Transverse colon (tissue), 4 donors: Measurements from ENCODE around the gene HDAC8. TPM values are rescaled to one million over a fixed set of nuclear protein-coding genes. Genes with fewer than 3 reads are reported as not detected.

ENCODE experiments used
- DNase-seq: peaks from one replicate; pipeline ENCODE4 v3.0.0-alpha.2; 2019
- H3K27ac ChIP-seq, 4 donors: fragments of 200-600 bp; sonication (generic); 2 replicates each; pipeline ENCODE4 v1.5.1; 2016 to 2018; ENCODE audit warnings: inconsistent platforms in 4 of 4
- H3K27me3 ChIP-seq: fragments of 200-600 bp; sonication (generic); 2 replicates; pipeline ENCODE4 v1.5.1; 2017; ENCODE audit warnings: inconsistent platforms
- H3K36me3 ChIP-seq, 4 donors: fragments of 200-600 bp; sonication (generic); 2 replicates each; pipeline ENCODE4 v1.5.1; 2017 to 2019; ENCODE audit warnings: inconsistent platforms in 4 of 4
- H3K4me1 ChIP-seq, 4 donors: fragments of 200-600 bp; sonication (generic); 2 replicates each; pipeline ENCODE4 v1.5.1; 2017 to 2020; ENCODE audit warnings: inconsistent platforms in 4 of 4
- H3K4me3 ChIP-seq, 4 donors: fragments of 200-600 bp; sonication (generic); 1 replicate in 1 of 4; 2 replicates in 3 of 4; pipeline versions ENCODE4 v1.5.1 to v1.6.1; 2017 to 2019; ENCODE audit warnings: inconsistent platforms in 4 of 4
- H3K9me3 ChIP-seq, 2 donors: fragments of 200-600 bp; sonication (generic); 2 replicates each; pipeline ENCODE4 v1.5.1; 2017 to 2019; ENCODE audit warnings: inconsistent platforms in 2 of 2
- CTCF ChIP-seq, 5 experiments: fragments of 200-600 bp in 3 of 5; fragments of 450-650 bp in 2 of 5; sonication (generic) in 3 of 5; IDR thresholded peaks; 1 replicate in 2 of 5; 2 replicates in 3 of 5; pipeline ENCODE4 v1.5.1; 2016 to 2017; ENCODE audit warnings: antibody characterized with exemption in 5 of 5, inconsistent platforms in 3 of 5, mild to moderate bottlenecking in 2 of 5, moderate library complexity in 1 of 5
- EP300 ChIP-seq: sonication (generic); formaldehyde crosslinking; IDR thresholded peaks from one replicate; pipeline ENCODE4 v1.6.1; 2017; ENCODE audit warnings: antibody characterized with exemption, low read depth
- POLR2A ChIP-seq: fragments of 450-650 bp; IDR thresholded peaks from one replicate; pipeline ENCODE4 v1.6.1; 2016; ENCODE audit warnings: antibody characterized with exemption, mild to moderate bottlenecking, moderate library complexity
- POLR2AphosphoS5 ChIP-seq, 3 donors: sonication (generic); formaldehyde crosslinking; IDR thresholded peaks; one replicate each; pipeline ENCODE4 v1.6.1; 2016; ENCODE audit warnings: antibody characterized with exemption in 3 of 3
- WGBS, 2 donors: methylation state at CpG; one replicate each; pipeline ENCODE4 v1.1.5; 2018; ENCODE audit warnings: low coverage in 1 of 2; 5-methylcytosine and 5-hydroxymethylcytosine counted together
- in situ Hi-C, 4 donors: fragments of 200-750 bp; cut with MboI; loops; one replicate each; pipeline versions ENCODE4 v1.15.0 to v1.15.1; 2017; ENCODE audit warnings: low sequenced_read_pairs in 3 of 4, low pct_ligation_motif_present in 1 of 4, low pct_unique_long_range_greater_than_20kb in 1 of 4
- intact Hi-C: fragments of 100-400 bp; cut with DNase I; formaldehyde crosslinking; loops from one replicate; pipeline ENCODE4 v1.15.1; 2023; ENCODE audit warnings: low total_unique reads
- total RNA-seq, 4 donors: library from RNA; depleted of rRNA; stranded (reverse); fragments of >200 nt; gene quantifications; one replicate each; pipeline ENCODE4 v1.1.0, GENCODE V29; 2016

HDAC8 gene
- total RNA-seq, 4 donors from 2014 or later: 10.5 to 37.5 (median 18.4) TPM

- no peaks in the 10 kb centered on the region for H3K4me1 ChIP-seq
- H3K9me3 ChIP-seq: no peaks in the 10 kb centered on the region
- TF ChIP-seq POLR2A (no peak), POLR2AphosphoS5 (IDR thresholded peaks at IDR 0.05) (no peak), EP300 (no peak), CTCF (IDR thresholded peaks at IDR 0.05) (no peak)
- H3K36me3 ChIP-seq: no peaks in the 10 kb centered on the region
- H3K27me3 ChIP-seq: no peaks in the 10 kb centered on the region
- intact Hi-C loops (no loop called here), in situ Hi-C loops (no loop called here)
- no peak overlapping the region for H3K27ac ChIP-seq
- no peak overlapping the region for H3K4me3 ChIP-seq
- DNase-seq: no peak
Measured at GRCh38 chrX:72436010-72436409, 136.6 kb downstream of the HDAC8 start.

DNA sequence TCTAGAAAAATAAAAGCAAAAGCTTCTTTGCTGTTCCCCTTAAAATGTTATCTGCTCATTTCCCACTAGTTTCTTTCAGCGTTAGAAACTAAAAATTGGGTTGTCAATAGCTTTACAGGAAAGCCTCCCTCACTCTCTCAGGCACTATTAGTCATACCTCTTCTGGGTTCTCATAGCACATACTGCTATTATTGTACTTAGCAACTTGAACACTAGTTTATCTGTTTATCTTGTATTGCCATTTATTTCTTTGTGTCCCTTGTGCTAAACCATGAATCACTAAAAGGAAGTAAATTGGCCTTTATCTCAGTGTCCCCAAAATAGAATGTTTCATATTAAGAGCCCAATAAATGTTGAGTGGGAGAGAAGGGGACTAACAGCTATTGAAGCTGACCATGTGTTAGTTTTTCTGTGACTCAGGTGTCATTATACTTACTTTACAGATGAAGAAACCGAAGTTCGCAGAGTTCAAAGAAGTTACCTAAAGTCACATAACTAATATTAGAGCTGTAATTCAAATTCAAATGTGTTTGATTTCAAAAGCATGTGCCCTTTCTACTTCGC lies 142.2 kb downstream of the HDAC8 start:
- Histone ChIP-seq H3K36me3 (no peaks in the 10 kb centered on the region), H3K9me3 (no peaks in the 10 kb centered on the region), H3K27me3 (no peaks in the 10 kb centered on the region), H3K4me3 (no peak overlapping the region), H3K27ac (no peak overlapping the region), H3K4me1 (no peaks in the 10 kb centered on the region)
- TF ChIP-seq EP300 (no peak), CTCF (IDR thresholded peaks at IDR 0.05) (no peak), POLR2AphosphoS5 (IDR thresholded peaks at IDR 0.05) (no peak), POLR2A (no peak)
- no peak for DNase-seq
- in situ Hi-C loops: no loop called here
- intact Hi-C loops: no loop called here
- WGBS, 2 donors: 79 to 94% methylated on average over 3 to 4 of the region's 4 CpGs

- H3K4me1 ChIP-seq: no peaks in the 10 kb centered on the region
- intact Hi-C loops: no loop called here
Measured at GRCh38 chrX:72421797-72422196, 150.8 kb downstream of the HDAC8 start.

GRCh38 chrX:72409993-72410392 lies 162.7 kb downstream of the HDAC8 start:
- intact Hi-C loops: no loop called here
- in situ Hi-C loops: no loop called here
- no peaks in the 10 kb centered on the region for H3K36me3 ChIP-seq
- H3K27ac ChIP-seq: no peak overlapping the region
- H3K4me3 ChIP-seq: no peak overlapping the region
- no peaks in the 10 kb centered on the region for H3K9me3 ChIP-seq
- WGBS, 2 donors: 67% methylated on average over 1 of the region's 1 CpG; no CpG with 5 or more reads in 1 of the 2 donors
- no peak for DNase-seq
- TF ChIP-seq POLR2AphosphoS5 (IDR thresholded peaks at IDR 0.05) (no peak), POLR2A (no peak), EP300 (no peak), CTCF (IDR thresholded peaks at IDR 0.05) (no peak)
- H3K4me1 ChIP-seq: no peaks in the 10 kb centered on the region
- no peaks in the 10 kb centered on the region for H3K27me3 ChIP-seq

More at GRCh38 chrX:72421797-72422196, 150.8 kb downstream of the HDAC8 start:
- Histone ChIP-seq H3K27me3 (no peaks in the 10 kb centered on the region), H3K36me3 (no peaks in the 10 kb centered on the region), H3K4me3 (no peak overlapping the region), H3K9me3 (no peaks in the 10 kb centered on the region), H3K27ac (no peak overlapping the region)
- TF ChIP-seq CTCF (IDR thresholded peaks at IDR 0.05) (no peak), POLR2A (no peak), POLR2AphosphoS5 (IDR thresholded peaks at IDR 0.05) (no peak), EP300 (no peak)
- DNase-seq: no peak
- in situ Hi-C loops: no loop called here
